ENCODE data around the gene BTBD1.

DNA sequence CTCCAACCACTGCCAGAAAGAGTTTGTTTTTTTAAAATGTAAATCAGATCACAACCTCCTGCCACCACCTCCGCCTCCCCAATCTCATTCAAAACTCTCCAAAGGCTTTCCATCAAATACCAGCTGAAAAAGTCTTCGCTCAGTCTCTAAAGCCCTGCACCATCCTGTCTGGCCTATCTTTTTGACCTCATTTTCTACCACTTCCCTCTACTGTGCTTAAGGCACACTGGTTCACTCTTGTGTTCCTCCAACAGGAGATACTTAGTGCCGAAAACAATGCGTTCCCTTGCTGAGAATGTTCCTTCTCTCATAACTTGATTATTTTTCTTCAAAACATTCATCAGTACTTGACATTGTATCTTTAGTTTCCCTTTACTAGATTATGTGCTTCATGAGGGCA, 3.5 kb downstream of the BTBD1 start:
- TF ChIP-seq, protein P1, sequence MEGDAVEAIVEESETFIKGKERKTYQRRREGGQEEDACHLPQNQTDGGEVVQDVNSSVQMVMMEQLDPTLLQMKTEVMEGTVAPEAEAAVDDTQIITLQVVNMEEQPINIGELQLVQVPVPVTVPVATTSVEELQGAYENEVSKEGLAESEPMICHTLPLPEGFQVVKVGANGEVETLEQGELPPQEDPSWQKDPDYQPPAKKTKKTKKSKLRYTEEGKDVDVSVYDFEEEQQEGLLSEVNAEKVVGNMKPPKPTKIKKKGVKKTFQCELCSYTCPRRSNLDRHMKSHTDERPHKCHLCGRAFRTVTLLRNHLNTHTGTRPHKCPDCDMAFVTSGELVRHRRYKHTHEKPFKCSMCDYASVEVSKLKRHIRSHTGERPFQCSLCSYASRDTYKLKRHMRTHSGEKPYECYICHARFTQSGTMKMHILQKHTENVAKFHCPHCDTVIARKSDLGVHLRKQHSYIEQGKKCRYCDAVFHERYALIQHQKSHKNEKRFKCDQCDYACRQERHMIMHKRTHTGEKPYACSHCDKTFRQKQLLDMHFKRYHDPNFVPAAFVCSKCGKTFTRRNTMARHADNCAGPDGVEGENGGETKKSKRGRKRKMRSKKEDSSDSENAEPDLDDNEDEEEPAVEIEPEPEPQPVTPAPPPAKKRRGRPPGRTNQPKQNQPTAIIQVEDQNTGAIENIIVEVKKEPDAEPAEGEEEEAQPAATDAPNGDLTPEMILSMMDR (conservative IDR thresholded peaks at IDR 0.05; ENCODE audit: low read depth, low read length): no peak
- TF ChIP-seq EZH2 (IDR thresholded peaks at IDR 0.05; ENCODE audit: borderline replicate concordance, low read depth, low read length, poor library complexity, severe bottlenecking): no peak

All from A673 (cell line).